Measurements from ENCODE around the gene GPR176.

GRCh38 chr15:39951561-39951960 lies 31.5 kb upstream of the GPR176 start:
- no peak for TF ChIP-seq POLR2A (IDR thresholded peaks at IDR 0.05)
- TF ChIP-seq CTCF (IDR thresholded peaks at IDR 0.05) = no peak
- no peak for TF ChIP-seq POLR2AphosphoS5 (IDR thresholded peaks at IDR 0.05)
- no peak for TF ChIP-seq EP300 (IDR thresholded peaks at IDR 0.05)

All from sigmoid colon (tissue), 4 donors.